ENCODE measurements around the gene ENO3.

DNA sequence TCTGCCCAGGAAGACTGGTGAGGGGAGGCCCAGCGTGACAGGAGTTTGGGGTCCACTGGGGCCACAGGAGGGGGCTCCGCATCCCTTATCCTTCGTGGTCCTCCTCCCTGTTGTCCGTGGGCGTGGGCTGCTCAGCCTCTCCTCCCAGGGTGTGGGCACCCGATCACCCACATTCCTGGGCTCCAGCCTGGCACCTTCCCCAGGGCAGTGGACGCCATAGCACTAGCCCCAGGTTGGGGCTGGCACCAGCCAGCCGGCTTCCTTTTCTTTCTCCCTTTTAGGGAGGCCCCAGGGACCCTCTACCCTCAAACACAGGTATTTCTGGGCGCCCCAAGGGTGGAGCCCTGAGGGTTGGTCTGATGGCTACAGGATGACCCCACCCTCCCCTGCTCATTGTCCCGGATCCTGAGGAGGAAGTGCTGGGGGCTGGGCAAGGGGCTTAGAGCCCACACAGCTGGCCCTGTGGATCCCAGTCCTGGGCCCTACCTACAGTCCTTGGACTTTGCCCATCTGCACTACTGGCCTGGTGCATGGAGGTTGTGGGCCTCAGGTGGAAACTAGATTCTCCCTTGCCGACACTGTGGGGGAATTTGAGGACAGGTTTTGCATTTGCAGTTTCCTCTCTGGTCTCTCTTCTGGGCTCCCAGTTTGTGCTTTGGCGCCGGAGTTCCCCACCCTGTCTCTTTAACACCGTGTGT, 48.0 kb downstream of the ENO3 start:
- TF ChIP-seq, protein P1, sequence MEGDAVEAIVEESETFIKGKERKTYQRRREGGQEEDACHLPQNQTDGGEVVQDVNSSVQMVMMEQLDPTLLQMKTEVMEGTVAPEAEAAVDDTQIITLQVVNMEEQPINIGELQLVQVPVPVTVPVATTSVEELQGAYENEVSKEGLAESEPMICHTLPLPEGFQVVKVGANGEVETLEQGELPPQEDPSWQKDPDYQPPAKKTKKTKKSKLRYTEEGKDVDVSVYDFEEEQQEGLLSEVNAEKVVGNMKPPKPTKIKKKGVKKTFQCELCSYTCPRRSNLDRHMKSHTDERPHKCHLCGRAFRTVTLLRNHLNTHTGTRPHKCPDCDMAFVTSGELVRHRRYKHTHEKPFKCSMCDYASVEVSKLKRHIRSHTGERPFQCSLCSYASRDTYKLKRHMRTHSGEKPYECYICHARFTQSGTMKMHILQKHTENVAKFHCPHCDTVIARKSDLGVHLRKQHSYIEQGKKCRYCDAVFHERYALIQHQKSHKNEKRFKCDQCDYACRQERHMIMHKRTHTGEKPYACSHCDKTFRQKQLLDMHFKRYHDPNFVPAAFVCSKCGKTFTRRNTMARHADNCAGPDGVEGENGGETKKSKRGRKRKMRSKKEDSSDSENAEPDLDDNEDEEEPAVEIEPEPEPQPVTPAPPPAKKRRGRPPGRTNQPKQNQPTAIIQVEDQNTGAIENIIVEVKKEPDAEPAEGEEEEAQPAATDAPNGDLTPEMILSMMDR (IDR thresholded peaks at IDR 0.05; ENCODE audit: low read depth, low read length, poor library complexity, severe bottlenecking) = no peak
- no peak for TF ChIP-seq EZH2phosphoT487 (IDR thresholded peaks at IDR 0.05; ENCODE audit: borderline replicate concordance, low read length)
